DMS114 treated with DMSO at 0.1 percent for 48 hours (cell line): ENCODE measurements around the gene ARRDC1.

Source experiments
- DNase-seq: peaks from one replicate; lab custom pipeline; 2025; ENCODE audit not compliant: unreplicated experiment; lab: John Stamatoyannopoulos, UW

ARRDC1 gene

DNA sequence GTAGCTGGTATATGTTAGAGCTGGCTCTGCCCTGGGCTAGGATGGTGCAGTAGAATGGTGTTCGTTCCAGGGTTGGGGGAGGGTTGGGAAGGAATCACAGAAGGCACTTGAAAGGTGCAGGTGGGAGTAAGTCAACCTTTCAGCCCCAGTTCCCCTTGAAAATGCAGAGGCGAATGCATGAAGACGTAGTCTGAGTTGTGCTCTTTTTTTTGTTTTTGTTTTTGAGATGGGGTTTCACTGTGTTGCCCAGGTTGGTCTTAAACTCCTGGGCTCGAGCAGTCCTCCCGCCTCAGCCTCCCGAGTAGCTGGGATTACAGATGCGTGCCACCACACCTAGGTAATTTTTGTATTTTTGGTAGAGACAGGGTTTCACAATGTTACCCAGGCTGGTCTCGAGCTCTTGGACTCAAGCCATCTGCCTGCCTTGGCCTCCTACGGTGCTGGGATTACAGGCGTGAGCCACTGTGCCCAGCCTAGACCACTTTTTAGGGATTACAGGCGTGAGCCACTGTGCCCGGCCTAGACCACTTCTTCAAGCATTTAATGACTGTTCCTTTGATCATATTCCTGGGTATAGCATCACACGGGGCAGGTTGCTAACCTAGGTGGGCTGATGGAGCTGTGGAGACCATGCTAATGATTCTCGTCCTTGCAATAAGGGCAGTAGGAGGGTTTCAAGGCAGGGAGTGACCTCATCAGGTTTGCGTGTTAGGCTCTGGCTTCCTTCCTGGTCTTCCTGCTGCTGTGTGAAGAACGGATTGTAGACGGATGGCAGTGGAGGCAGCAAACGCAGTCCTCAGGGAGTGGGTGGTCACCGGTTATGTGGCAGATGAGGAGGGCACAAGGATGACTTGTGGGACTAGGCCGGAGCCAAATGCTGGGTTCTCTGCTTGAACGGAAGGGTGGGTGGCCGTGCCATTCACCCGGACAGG, 27.0 kb downstream of the ARRDC1 start:
- DNase-seq, result no peak

DNA sequence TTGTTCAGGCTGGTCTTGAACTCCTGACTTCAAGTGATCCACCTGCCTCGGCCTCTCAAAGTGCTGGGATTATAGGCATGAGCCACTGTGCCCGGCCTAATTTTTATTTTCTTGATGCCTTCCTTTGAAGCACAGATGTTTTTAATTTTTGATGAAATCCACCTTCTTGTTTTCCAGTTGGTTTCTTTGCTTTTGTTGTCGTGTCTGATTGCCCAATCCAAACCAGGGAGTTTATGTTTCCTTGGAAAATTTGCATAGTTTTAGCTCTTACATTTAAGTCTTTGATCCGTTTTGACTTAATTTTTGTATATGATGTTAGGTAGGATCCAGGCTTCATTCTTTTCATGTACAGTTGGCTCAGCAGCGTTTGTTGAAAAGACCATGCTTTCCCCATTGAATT, 28.5 kb downstream of the ARRDC1 start:
- no peak for DNase-seq

DNA sequence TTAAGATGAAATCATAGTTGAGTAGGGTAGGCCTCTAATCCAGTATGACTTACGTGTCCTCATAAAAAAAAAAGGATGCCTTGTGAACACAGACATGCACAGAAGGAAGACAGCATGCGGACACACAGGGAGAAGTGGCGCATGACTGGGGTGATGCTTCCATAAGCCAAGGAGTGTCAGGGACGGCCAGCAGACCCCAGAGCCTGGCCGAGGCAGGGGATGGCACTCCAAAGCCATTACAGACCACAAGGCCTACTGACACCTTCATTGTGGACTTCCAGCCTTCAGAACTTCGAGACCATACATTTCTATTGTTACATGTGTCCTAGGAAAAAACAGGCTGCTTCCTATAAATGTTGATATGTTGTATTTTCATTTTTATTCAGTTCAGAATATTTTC, 33.2 kb downstream of the ARRDC1 start:
- no peak for DNase-seq

- no peak for DNase-seq
Measured at GRCh38 chr9:137639303-137640051, 34.0 kb downstream of the ARRDC1 start.

GRCh38 chr9:137640862-137641261, 35.4 kb downstream of the ARRDC1 start:
- no peak for DNase-seq

DNA sequence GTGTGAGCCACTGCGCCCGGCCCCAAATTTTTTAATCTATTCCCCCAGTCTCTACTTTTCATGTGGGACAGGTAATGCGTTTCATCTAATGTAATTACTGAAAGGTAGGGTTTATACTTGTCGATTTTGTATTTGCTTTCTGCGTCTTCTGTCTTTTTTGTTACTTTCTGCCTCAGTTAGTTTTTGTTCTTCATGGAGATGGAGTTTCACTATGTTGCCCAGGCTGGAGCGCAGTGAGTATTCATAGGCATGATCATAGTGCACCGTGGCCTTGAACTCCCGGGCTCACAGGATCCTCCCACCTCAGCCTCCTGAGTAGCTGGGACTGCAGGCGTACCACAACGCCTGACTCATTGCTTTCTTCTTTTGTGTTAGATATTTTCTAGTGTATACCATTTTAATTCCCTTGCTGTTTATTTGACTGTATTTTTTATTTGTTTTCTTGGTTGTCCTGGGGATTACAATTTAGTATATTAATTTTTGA, 36.7 kb downstream of the ARRDC1 start:
- no peak for DNase-seq

DNA sequence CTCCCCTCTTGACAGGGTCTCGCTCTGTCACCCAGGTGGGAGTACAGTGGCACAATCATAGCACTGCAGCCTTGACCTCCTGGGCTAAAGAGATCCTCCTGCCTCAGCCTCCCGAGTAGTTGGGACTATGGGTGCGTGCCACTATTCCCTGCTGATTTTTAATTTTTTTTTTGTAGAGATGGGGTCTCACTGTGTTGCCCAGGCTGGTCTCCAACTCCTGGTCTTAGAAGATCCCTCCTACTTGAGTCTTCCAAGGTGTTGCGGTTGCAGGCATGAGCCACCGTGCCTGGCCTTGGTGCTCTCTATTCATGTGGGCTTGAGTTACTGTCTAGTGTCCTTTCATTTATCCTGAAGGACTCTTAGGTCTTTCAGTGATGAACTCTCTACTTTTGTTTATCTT, 37.4 kb downstream of the ARRDC1 start:
- no peak for DNase-seq

GRCh38 chr9:137643921-137644320, 38.4 kb downstream of the ARRDC1 start:
- no peak for DNase-seq

GRCh38 chr9:137645211-137645610, 39.7 kb downstream of the ARRDC1 start:
- DNase-seq, result no peak

DNA sequence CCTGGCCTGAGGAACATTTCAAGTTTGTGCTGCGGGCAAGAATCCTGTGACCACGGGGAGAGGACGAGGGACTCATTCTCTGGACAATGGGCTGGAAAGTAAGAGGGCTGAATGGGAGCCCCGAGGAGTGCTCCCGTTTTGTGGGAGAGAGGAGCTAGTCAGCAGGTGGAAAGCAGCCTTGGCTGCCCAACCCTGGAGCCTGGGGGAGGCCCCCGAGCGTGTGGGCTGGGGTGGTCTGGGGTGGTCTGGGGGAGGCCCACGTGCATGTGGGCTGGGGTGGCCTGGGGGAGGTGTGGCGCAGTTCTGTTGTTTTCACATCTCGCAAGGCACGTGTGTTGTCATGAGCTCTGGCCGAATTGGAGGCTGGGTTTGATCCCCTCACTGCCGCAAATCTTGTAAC, 40.9 kb downstream of the ARRDC1 start:
- no peak for DNase-seq

DNA sequence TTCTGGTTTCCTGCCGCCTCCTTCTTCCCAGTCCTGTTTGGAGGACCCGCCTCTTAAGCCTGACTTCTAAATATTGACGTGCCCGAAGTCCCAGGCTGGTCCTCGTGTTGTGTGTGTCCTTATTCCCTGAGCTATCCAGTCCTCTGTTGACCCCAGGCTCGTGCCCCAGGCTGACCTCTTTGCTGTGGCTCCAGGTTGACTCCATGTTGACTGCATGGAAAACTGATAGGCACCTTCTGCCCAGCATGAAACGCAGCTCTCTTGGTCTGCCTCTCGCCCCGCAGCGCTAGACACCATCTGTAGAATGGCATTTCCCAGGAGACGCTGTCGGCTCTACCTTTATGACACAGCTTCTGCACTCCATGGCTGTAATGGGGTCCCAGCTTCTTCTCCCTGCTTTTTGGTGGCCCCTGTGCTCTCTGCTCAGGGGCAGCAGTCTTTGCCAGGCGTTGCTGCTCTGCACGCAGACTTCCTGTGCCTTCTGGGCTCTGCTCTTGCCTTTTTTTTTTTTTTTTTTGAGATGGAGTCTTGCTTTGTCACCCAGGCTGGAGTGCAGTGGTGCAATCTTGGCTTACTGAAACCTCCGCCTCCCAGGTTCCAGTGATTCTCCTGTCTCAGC, 41.7 kb downstream of the ARRDC1 start:
- DNase-seq, result no peak

DNA sequence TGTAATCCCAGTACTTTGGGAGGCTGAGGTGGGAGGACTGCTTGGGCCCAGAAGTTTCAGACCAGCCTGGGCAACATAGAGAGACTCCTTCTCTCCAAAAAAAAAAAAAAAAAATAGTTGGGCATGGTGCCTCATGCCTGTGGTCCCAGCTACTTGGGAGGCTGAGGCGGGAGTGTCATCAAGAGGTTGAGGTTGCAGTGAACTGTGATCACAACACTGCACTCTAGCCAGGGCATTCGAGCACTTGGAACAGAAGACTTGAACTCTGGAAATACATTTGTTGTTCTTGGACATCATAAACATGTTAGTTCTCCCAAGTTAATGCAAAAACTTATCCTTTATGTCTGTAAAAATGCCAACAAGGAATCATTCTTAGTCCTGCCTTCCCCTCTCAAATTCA, 42.9 kb downstream of the ARRDC1 start:
- DNase-seq, result no peak

GRCh38 chr9:137649553-137649952, 44.1 kb downstream of the ARRDC1 start:
- no peak for DNase-seq

DNA sequence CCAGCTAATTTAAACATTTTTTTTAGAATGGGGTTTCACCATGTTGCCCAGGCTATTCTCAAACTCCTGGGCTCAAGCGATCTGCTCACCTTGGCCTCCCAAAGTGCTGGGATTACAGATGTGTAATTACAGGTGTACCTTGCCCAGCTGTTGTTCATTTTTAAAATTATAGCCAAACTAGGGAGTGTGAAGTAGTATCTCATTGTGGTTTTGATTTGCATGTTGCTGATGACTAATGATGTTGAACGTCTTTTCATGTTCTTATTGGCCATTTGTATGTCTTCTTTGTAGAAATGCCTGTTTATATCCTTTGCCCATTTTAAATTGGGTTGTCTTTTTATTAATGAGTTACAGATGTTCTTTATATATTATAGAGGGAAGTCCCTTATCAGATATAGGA, 44.8 kb downstream of the ARRDC1 start:
- DNase-seq, result no peak

- no peak for DNase-seq
Measured at GRCh38 chr9:137650779-137651178, 45.3 kb downstream of the ARRDC1 start.

DNA sequence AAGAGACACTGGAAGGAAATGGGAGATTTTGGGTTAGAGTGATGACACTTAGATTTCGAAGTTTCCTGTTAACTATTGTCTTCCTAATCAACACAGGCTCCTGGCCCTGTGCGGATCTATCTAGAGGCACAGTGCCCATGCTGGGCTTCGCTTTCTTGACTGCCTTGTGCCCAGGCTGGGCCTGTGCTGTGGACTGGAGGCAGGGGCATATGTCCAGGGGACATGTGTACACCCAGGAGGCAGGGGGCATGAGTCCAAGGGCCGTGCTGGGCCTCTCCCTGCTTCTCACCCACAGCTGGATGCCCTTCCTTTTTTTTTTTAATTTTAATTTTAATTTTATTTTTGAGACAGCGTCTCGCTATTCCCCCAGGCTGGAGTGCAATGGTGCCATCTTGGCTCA, 50.9 kb downstream of the ARRDC1 start:
- no peak for DNase-seq

GRCh38 chr9:137657606-137658005, 52.1 kb downstream of the ARRDC1 start:
- DNase-seq, result no peak

DNA sequence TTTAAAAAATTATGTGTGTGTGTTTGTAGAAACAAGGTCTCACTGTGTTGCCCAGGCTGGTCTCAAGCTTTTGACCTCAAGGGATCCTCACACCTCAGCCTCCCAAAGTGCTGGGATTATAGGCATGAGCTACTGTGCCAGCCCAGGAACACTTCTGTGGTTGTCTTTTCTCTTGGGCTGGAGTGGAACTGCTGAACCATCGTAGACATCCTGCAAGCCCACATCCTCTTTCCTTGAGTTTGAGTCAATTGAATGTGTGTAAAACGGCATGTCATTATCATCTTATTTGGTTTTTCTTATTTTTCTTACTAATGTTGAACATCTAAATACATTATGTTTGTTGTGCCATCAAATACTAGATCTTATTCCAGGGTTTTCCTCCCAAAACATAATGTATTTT, 53.3 kb downstream of the ARRDC1 start:
- DNase-seq, result no peak

DNA sequence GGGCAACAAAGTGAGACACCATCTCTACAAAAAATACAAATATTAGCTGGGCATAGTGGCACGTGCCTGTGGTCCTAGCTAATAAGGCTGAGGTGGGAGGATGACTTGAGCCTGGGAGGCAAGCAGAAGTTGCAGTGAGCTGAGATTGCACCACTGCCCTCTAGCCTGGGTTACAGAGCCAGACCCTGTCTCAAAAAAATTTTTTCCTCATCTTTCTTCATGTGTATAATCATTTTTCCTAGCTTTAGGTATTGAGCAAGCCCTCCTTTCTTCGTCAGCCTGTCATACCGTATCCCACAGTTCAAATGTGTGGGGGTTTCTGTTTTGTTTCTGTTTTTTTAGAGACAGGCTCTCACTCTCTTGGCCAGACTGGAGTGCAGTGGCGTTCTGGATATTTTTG, 54.7 kb downstream of the ARRDC1 start:
- no peak for DNase-seq

GRCh38 chr9:137663584-137663983, 58.1 kb downstream of the ARRDC1 start:
- no peak for DNase-seq

GRCh38 chr9:137664676-137665075, 59.2 kb downstream of the ARRDC1 start:
- no peak for DNase-seq
